HG02798 (cell line): ENCODE measurements around the gene RNF150.

ENCODE experiments used
- ATAC-seq: cut with Tn5 transposase; IDR thresholded peaks from one replicate; pipeline ENCODE4 v1.9.1; 2021; ENCODE audit warnings: mild to moderate bottlenecking; ENCODE audit not compliant: unreplicated experiment, poor library complexity

The RNF150 gene

DNA sequence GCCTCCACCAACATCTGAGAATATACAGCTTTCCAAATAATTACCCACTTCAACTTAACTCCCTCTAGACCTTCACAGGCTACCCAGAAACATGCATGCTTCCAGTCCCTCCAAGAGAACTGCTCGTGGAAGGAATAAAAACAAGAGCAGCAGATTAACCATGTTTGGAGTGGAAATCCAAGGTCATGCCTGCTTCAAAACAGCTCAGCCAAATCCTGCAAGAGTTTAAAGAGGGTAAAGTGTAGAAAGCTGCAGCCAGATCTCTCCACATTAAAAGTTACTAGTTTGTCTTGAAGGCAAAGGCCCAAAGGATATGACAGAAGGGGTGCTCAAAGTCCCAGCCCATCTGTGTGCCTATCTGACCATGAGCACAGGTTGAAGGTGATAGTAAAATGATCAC lies 139.3 kb downstream of the RNF150 start:
- no peak for ATAC-seq

DNA sequence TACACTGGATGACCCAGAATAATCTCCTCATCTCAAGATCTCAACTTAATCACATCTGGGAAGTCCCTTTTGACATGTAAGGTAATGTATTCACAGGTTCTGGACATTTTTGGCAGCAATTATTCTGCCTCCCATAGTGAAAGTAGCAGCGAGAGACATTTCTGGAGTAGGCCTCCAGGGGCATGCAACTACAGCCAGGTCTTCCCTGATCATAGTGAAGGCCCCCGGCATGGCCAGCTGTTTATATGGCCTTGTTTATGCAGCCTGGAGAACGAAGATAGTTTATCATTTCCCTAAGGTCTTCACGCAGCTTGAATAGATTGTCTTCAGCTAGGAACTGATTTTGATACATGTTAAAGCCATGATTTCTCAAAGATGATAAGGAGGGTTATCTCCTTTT lies 139.9 kb downstream of the RNF150 start:
- ATAC-seq: no peak

DNA sequence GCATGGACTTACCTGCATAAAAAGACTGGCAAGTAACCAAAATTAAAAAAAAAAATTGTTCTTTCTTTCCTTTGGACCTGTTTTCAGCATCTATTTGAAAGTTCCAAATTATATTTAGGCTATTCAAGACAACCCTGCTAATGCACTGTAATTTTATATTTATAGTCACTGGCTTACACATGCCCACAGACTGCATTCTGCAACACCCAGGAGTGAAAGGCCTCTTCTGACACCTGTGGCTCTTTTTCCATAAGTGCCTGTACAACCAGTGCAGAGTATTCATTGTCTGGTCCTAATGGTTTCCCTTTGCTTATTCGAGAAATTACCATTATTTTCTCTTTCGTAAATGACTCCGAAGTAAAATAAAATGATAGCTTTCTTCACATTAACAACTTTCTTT lies 143.3 kb downstream of the RNF150 start:
- no peak for ATAC-seq

DNA sequence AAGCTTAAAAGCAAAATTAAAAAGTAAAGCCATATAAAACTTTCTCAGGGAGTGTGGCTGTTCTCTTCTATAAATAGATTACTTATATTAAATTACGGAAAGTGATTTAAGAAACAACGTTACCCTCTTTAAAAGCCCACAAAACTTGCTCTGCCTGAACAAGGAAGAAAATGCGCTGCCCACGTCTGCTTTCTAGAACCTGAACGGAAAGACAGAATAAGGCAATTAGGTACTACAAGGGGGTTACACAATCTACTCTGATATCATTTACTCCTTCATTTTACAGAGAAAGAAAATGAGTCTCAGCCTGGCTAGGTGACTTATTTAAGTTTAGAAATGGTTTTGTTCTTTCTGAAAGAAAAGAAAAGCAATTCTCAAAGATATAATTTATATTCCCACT lies 147.2 kb downstream of the RNF150 start:
- no peak for ATAC-seq

DNA sequence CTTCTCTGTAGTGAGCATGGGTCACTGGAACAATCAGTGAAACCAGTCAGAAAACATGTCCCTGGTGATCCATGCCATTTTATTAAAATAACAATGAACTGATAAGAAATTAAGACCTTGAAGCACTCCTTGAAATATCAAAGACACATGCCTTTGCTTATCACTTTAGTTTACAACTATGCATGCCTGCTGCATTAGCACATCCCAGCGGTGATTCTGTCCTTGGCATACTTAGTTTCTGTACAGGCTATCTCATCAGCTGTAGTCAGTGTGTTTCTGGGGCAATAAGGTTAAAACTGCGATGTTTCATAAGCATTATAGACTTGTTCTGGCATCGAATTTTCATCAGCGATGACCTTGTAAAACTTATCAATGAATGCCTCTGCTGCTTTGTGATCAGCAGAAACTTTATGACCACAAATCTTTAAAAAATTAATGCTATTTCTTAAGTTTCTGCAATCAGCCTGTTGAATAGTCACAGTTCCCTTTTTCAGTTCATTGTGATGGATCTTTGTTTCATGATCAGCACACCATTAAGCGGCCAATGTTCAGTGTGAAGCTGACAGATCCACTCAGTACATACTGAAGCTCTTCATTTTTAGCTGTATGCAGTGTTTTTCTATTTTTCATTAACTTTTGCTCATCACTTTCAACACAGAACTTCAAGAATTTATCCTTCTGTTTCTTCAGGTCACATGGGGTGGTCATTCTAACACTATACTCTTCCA lies 150.5 kb downstream of the RNF150 start:
- no peak for ATAC-seq

DNA sequence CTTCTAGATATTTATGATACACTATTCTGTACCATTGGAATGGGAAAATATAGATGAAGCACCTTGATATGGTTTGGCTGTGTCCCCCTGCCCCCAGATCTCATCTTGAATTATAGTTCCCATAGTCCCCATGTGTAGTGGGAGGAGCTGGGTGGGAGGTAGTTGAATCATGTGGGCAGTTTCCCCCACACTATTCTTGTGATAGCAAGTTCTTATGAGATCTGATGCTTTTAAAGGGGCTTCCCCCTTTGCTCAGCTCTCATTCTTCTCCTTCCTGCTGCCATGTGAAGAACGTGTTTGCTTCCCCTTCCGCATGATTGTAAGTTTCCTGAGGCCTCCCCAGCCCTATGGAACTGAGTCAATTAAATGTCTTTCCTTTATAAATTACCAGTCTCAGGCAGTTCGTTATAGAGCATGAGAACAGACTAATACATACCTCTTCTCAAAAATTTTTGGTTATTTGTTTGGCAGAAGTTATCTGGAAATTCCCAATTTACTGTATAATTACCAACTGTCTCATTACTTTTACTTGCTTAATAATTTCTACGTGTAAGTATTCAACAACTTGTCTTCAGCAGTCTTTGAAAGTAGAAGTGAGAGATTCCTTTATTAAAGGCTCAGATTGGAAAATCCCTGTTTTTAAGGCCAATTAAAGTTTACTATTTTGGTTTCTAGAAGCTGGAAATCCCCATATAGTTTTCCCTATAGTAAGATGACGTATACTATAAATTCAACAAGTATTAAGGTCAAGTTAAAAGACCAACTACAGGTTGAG lies 152.7 kb downstream of the RNF150 start:
- ATAC-seq: no peak

DNA sequence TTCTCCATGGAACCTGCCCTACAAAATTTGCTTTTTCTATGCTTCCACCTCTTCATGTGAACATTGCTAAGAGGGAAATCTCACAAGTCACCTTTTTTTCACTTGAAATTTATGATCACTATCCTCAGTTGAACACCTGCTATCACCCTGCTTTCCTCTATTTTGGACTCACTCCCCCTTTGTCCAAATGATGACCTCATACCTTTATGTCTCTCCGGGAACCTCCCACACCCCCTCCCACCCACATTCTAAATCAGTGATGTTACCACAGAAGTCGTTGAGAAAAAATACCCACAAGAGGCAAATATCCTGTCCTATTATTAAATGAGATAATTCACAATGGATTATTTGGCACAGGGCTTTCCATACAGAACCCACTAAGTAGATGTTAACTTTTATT lies 156.5 kb downstream of the RNF150 start:
- no peak for ATAC-seq

DNA sequence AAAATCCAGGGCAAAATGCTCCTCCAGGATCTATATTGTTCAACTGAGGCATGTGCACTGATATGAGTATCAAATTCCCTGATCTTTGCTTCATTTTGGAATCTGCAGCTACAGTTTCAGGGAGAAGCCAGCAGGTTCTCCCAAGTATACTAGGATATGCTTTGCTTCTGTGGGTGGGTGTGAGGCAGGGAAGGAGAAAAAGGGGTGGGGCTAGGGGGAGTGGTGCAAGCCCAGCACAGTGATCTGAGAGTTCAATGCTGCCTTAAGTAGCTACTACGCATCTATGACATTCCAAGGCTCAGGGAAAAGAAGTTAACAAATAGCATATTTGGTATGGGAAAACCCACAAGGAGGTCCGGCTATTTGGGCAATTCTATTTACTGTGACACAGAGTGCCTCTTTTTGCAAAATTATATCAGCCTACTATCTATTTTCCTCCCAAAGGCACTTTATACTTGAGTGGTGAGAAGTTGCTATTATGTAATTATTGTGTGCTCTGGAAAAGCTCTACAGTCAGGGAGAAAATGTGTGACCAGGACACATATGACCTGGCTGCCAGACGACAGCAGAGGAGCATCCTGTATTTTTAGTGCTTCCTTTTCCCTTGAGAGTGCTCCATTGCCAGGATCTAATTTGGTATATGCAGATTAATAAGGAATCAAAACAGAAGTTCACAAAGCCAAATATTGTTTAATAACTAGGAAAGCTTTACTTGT lies 162.0 kb downstream of the RNF150 start:
- no peak for ATAC-seq

DNA sequence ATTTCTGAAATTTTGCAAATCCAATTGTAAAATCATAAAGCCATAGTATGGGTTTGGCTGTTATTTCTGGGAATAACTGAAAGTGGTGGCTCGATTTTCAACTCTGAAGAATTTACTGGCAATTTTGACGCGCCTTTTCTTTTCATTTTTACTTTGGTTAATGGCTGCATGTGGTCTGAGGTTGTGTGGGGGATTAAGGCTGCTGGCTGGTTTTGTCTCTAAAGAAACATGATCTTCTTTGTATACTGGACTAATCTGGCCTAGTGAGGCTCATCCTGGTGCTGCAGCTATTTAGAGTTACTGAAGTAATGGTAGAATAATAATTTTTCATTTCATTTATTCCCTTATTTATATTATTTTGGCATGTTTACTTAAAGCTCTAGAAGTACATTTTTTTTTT lies 164.0 kb downstream of the RNF150 start:
- ATAC-seq: no peak

DNA sequence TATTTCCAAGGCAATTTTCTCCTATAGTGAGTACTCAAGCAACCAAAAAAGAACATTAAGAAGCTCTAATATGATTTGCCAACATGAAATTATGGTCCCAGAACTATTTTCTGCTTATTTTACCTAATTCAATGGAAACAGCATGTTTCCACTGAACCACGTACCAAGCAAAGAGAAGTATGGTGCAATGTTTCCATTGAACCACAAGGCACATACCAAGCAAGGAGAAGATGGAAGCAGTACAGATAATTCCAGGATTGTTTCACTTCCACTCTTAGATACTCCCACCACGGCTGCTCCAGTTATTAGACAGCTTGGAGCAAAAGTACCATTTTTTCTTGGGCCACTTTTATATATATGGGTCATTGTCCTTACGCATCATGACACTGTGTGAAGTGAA lies 164.9 kb downstream of the RNF150 start:
- ATAC-seq: no peak

DNA sequence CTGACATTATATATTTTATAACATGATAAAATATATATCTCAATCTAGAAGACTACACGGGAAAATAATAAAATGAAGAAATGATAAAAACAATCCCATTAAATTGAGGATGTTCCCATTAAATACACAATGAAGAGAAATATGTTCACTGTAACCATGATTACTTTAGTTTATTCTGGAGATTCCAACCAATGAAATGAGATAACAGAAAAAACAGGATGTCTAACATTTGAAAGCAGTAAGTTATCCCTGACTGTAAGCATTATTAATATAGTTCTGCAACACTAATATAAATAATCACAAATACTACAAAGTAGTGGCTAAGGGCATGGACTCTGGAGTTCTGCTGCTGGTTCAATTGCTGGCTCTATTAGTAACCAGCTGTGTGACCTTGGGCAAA lies 169.4 kb downstream of the RNF150 start:
- no peak for ATAC-seq

DNA sequence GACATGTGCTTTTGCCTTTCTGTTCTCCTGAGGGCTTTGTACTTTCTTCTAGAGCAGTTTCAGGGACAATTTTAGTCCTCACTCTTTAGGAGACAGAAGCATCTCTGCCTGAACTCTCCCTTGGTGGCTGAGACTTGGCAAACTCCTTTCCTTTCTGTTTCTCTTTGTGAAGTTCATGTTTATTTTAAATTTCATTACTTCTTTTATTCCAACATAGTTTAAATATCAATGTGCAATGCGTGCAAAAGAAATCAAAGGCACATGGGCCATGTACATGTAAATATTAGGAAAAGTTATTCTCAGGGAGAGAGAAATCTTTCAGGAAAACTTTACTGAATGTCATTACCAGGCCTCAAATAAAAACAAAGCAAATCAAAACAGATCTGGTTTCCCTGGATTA lies 177.6 kb downstream of the RNF150 start:
- no peak for ATAC-seq

DNA sequence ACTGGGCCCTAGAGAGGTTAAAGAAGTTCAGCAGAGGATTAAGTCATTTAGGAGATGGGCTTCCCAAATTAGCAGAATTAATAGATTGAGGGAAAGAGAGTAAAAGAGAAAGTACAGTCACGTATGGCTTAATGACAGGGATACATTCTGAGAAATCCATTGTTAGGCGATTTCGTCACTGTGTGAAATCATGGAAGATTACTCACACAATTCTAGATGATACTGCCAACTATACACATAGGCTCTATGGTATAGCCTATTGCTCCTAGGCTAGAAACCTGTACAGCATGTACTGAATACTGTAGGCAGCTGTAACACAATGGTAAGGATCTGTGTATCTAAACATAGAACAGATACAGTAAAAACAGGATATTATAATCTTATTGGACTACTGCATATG lies 180.6 kb downstream of the RNF150 start:
- no peak for ATAC-seq

DNA sequence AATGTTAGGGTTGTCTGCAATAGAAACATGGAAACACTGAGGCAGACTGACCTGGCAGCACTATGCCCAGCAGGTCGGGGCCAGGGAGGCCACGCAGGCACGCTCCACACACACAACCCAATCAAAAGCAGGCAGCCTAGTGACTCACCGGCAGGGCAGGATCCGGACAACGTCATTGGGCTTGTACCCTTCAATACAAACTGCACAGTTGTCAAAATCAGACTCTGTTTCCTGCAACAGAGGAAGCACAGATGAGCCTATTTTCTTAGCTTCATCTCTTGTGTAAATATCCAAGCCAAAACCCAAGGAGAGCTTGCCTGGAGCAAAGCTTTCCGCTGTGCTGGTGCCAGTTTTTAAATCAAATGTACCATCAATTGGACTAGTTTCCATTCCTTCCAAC lies 185.8 kb downstream of the RNF150 start:
- ATAC-seq: no peak

DNA sequence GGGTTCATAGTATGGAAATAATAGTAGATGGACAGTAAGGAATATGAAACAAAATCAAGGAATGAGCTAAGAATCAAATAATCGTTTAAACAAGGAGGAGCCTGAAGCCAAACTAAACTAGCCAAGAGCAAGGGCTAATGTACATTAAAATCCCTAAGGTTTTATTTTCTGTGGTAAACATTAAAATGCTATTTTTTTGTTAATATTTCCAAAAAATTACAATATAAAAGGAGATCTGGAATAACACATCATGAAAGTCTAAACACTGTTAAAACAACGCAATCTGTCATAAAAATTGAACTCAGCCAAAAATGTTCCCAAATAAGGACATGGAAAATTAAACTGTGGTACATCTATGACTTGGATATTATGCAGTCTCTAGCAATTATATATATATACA lies 188.2 kb downstream of the RNF150 start:
- no peak for ATAC-seq

DNA sequence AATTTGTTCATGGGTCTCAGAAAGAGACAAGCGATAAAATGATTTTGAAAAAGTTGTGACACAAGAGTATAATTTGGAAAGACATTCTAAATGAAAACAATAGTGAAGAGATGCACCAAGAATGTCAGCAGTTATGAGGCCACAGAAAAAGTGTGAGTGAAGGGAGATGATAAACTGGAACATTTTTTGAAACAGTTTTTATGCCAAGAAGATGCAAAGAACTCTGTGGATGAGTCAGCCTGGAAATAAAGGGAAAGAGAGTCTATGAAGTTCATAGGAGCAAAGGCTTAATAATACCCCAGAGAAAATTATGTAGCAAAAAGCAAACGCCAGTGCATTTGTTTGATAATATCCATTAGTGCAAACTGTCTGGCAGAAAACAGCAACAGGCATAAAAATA lies 188.7 kb downstream of the RNF150 start:
- ATAC-seq: no peak

DNA sequence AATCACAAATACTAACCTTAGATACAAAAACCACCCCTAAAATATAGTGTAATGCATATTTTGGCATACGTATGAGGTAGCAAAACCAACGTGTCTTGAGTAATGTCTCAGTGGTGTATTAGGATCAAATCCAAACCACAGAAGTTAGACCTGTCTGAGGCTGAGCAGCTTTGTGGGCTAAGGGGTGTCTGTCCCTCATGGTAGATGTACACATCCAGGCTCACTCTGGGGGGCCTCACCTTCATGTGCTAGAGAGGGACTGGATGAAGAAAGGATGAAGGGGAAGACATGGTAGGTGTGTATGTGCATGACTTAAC lies 189.1 kb downstream of the RNF150 start:
- ATAC-seq: no peak

DNA sequence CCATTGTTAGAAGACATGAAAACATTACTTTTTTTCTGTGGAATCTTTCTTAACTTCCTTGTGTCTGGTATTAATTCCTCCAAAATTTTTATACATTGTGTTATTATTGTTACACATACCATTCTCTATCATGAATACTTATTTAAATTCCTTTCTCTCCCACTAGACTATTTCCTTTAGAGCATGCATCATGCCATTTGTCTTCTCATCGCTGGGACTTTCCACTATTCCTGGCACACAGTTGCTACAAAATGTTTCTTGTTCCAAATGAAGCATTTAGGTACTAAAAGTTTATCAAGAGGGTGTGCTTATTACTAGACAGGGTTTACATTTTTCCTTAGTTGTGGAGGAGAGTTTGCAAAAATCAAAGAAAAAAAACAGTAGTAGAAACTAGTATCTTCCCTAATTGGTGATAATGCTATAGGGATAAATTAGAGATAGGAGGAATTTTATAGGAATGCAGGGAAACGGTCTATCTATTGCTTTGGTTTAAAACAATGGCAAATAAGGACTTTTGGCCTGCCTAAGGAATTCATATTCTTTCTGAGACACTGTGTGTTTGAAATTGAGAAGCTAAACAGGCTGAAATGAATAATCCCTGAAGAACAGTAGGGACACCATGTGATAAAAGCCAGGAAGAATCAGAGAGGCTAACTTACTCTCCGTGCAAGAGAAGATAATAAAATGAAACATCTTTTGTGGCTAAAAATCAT lies 189.6 kb downstream of the RNF150 start:
- no peak for ATAC-seq

DNA sequence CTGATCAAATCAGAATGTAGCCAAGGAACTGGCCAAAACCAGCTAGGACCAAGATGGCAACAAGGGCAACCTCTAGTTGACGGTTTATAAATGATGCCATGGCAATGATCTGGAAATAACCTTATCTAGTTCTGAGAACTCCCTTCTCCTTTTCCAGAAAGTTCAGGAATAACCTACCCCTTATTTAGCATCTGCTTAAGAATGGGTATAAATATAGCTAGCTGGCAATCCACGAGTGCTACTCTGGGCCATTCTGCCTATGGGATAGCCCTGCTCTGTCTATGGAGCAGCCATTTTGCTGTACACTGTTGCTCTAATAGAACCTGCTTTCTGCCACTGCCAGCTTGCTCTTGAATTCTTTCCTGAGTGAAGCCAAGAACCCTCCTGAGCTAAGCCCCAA lies 192.7 kb downstream of the RNF150 start:
- no peak for ATAC-seq

DNA sequence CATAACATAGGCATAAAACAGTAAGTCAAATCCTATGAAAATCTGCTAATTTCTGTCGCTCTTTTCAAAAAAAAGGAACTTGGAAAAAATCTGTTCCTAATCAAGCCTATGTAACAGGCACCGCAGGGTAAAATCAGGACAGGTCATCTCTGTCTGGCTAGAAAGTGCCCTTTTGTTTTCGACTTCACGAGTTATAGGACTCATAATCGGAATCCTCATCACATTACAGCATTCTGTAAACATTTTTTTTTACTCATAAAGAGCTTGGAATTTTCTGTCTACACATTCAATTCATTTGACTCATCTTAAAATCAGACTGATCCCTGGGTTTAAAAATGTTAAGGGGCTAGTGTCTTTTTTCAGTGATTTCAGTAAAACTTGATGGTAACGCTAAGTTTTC lies 195.4 kb downstream of the RNF150 start:
- ATAC-seq: no peak

DNA sequence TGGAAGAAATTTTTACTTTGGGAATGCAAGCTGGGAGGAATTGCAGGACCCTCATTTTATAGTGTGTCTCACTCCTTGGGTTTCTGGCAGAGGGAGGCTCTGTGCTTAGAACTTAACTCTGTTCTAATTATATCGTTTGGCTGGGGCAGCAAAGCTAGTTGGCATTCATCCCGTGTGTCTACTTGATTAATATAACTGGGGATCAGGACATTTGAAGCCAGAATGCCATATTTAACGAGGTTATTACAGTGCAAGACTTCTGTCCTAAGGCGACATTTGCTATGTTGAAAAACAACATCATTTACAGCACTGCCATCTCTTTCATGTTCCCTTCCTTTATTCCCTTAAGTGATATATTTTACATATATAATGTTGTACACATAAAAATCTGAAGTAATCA lies 198.0 kb downstream of the RNF150 start:
- ATAC-seq: no peak
